ENCODE data around the gene CDSN. TPM values are rescaled to one million over a fixed set of nuclear protein-coding genes. Genes with fewer than 3 reads are reported as not detected.

CDSN gene
- total RNA-seq, 1 donor from 2014 or later: not detected

DNA sequence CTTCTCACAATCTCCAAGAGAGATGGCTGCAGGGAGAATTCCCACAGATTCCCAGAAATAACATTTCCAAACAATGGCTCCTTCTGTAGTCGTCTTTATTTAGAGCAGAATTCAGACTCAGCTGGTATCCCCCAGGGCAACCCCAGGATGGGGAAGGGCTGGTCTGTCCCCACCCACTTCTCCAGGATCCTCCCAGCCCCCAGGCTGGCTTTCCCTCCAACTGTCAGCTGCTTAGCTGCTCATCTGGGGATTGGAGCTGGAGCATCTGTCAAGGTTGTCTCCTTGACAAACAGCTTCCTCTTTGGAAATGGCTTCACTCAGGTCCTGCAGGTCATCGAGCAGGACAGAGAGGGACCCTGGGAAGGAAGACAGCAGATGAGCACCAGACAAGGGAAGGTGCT is 22.1 kb upstream of the CDSN start:
- peaks cover 11% of the 10 kb centered on the region for H3K4me1 Mint-ChIP-seq
- DNase-seq (ENCODE audit: low spot score in 2 of 2, unreplicated experiment in 2 of 2): no peak
- TF ChIP-seq, protein P1, sequence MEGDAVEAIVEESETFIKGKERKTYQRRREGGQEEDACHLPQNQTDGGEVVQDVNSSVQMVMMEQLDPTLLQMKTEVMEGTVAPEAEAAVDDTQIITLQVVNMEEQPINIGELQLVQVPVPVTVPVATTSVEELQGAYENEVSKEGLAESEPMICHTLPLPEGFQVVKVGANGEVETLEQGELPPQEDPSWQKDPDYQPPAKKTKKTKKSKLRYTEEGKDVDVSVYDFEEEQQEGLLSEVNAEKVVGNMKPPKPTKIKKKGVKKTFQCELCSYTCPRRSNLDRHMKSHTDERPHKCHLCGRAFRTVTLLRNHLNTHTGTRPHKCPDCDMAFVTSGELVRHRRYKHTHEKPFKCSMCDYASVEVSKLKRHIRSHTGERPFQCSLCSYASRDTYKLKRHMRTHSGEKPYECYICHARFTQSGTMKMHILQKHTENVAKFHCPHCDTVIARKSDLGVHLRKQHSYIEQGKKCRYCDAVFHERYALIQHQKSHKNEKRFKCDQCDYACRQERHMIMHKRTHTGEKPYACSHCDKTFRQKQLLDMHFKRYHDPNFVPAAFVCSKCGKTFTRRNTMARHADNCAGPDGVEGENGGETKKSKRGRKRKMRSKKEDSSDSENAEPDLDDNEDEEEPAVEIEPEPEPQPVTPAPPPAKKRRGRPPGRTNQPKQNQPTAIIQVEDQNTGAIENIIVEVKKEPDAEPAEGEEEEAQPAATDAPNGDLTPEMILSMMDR (IDR thresholded peaks at IDR 0.05; ENCODE audit: unreplicated experiment): no peak
- H3K27ac Mint-ChIP-seq: no peak overlapping the region
- no peaks in the 10 kb centered on the region for H3K9me3 Mint-ChIP-seq
- peaks cover 20% of the 10 kb centered on the region for H3K36me3 Mint-ChIP-seq
- no peak overlapping the region for H3K4me3 Mint-ChIP-seq
- peaks cover 2% of the 10 kb centered on the region for H3K27me3 Mint-ChIP-seq (ENCODE audit: low read depth)

DNA sequence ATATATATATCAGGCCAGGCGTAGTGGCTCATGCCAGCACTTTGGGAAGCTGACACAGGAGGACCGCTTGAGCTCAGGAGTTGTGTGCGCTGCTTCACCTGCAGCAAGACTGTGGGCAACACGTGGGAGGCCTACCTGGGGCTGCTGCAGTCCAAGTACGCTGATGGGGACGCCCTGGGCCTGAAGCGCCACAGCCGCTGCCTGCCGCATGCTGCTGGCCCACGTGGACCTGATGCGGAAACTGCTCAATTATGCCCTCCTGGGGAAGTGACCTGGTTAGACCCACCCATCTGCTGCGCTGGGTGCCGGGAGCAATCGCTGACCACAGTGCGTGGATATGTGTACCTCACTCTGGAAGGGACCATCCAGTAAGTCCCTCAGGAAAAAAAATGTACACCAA is 20.4 kb upstream of the CDSN start:
- Mint-ChIP-seq H3K27me3 (ENCODE audit: low read depth) (peaks cover 2% of the 10 kb centered on the region), H3K36me3 (peaks cover 14% of the 10 kb centered on the region), H3K4me3 (no peak overlapping the region), H3K9me3 (no peaks in the 10 kb centered on the region), H3K27ac (no peak overlapping the region), H3K4me1 (peaks cover 11% of the 10 kb centered on the region)
- DNase-seq (ENCODE audit: low spot score in 2 of 2, unreplicated experiment in 2 of 2): no peak
- TF ChIP-seq, protein P1 (IDR thresholded peaks at IDR 0.05; ENCODE audit: unreplicated experiment): no peak

DNA sequence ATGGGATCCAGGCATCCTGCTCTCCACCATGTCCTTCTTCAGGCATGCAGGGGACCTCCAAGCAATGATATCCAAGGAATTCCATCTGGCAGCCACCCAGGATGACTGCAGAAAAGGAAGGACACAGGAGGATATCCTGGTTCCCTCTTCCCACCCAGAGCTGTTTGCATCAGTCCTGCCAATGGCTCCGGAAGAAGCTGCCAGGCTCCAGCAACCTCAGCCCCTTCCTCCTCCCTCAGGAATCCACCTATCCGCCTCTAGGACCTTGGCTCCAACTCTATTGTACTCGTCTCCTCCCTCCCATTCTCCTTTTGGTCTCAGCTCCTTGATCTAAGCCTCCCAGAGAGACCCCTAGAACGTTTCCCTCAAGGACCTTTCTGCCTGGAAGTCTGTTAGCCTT is 19.4 kb upstream of the CDSN start:
- no peak for DNase-seq (ENCODE audit: low spot score in 2 of 2, unreplicated experiment in 2 of 2)
- TF ChIP-seq, protein P1 (IDR thresholded peaks at IDR 0.05; ENCODE audit: unreplicated experiment): no peak
- Mint-ChIP-seq H3K36me3 (peaks cover 11% of the 10 kb centered on the region), H3K9me3 (no peaks in the 10 kb centered on the region), H3K27ac (no peak overlapping the region), H3K4me3 (no peak overlapping the region), H3K27me3 (ENCODE audit: low read depth) (peaks cover 2% of the 10 kb centered on the region), H3K4me1 (peaks cover 11% of the 10 kb centered on the region)

DNA sequence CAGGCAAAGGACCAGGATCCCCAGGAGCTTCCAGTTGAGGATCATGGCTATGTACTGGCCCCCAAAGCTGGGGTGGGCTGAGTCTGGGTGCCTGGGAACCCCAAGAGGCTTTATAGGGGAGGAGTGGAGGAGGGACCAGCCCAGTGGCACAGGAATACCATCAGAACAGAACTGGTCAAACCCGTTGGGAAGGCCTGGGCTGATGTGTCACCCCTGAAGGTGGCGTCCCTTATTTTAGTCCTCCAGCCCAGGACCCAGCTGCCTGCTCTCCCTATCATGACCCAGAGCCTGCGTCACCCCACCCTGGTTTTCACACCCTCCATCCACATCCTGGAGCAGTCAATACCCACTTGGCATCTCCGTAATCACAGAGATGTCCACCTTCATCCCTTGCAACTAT is 18.7 kb upstream of the CDSN start, which contains the start of gene PSORS1C2:
Gene PSORS1C2 (minus strand): TSS at position 85 of the 400 bp plus-strand sequence. CDS start 40 bp downstream, at position 45.
- Mint-ChIP-seq H3K4me3 (no peak within 1 kb of the TSS), H3K27me3 (ENCODE audit: low read depth) (peaks cover 2% of the 10 kb centered on the region), H3K27ac (no peak within 1 kb of the TSS), H3K36me3 (peaks cover 8% of the 10 kb centered on the region), H3K9me3 (no peaks in the 10 kb centered on the region), H3K4me1 (peaks cover 11% of the 10 kb centered on the region)
- TF ChIP-seq, protein P1 (IDR thresholded peaks at IDR 0.05; ENCODE audit: unreplicated experiment): no peak
- DNase-seq (ENCODE audit: low spot score in 2 of 2, unreplicated experiment in 2 of 2): no peak

DNA sequence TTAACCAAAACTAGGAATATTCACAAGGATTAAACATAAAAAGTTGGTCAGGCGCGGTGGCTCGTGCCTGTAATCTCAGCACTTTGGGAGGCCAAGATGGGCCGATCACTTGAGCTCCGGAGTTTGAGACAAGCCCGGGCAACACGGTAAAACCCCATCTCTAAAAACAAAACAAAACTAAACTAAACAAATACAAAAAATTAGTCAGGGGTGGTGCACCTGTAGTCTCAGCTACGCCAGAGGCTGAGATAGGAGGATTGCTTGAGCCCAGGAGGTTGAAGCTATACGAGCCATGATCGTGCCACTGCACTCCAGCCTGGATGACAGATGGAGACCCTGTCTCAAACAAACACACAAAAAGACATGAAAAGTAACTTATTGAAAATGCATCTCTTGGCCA is 15.5 kb upstream of the CDSN start:
- no peaks in the 10 kb centered on the region for H3K36me3 Mint-ChIP-seq
- no peak overlapping the region for H3K4me3 Mint-ChIP-seq
- no peak for DNase-seq (ENCODE audit: low spot score in 2 of 2, unreplicated experiment in 2 of 2)
- no peak overlapping the region for H3K27ac Mint-ChIP-seq
- no peaks in the 10 kb centered on the region for H3K9me3 Mint-ChIP-seq
- peaks cover 2% of the 10 kb centered on the region for H3K27me3 Mint-ChIP-seq (ENCODE audit: low read depth)
- TF ChIP-seq, protein P1 (IDR thresholded peaks at IDR 0.05; ENCODE audit: unreplicated experiment): no peak
- peaks cover 11% of the 10 kb centered on the region for H3K4me1 Mint-ChIP-seq

DNA sequence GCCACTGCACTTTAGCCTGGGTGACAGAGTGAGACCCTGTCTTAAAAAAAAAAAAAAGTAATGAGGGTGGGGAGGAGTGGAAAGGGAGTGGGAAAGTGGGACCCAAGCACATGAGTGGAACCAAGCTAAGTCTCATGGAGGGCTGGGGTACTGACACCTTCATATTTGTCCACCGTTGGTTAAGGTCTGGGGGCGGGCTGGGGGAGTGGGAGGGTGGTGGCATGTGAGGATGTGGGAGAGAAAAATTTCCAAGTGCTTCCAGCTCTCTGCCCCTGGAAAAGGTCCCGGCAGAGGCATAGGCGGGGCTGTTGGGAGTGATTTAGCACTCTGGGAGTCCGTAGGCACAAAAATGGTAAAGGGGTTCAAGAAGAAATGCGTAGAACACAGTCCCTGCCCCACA is 12.6 kb upstream of the CDSN start:
- Mint-ChIP-seq H3K27ac (no peak overlapping the region), H3K27me3 (ENCODE audit: low read depth) (peaks cover 21% of the 10 kb centered on the region), H3K4me1 (peaks cover 9% of the 10 kb centered on the region), H3K36me3 (no peaks in the 10 kb centered on the region), H3K4me3 (no peak overlapping the region), H3K9me3 (no peaks in the 10 kb centered on the region)
- TF ChIP-seq, protein P1 (IDR thresholded peaks at IDR 0.05; ENCODE audit: unreplicated experiment): no peak
- no peak for DNase-seq (ENCODE audit: low spot score in 2 of 2, unreplicated experiment in 2 of 2)
